Naive thymus-derived CD8-positive, alpha-beta T cell (primary cell): ENCODE data around the gene ERC2. TPM values are rescaled to one million over a fixed set of nuclear protein-coding genes. Genes with fewer than 3 reads are reported as not detected.
"Not testable (repeated sequence)": the region's sequence is repeated elsewhere in the genome, so short reads cannot be mapped to it uniquely, and the experiment has no call there.

Experiments used
- ATAC-seq, 2 donors: fragments of 150-1000 bp; cut with Tn5 transposase in 1 of 2; sonication (Bioruptor Pico), chemical (Tn5 transposase) in 1 of 2; 1 replicate in 1 of 2; 2 replicates in 1 of 2; pipeline ENCODE4 v1.10.0; 2021; ENCODE audit warnings: mild to moderate bottlenecking in 2 of 2, moderate library complexity in 2 of 2
- POLR2A ChIA-PET: fragments of 350-600 bp; sonication (Branson Sonifier 250); formaldehyde crosslinking; loops from one replicate; lab custom pipeline; 2021; ENCODE audit warnings: antibody characterized with exemption; lab: Charles Lee
- DNase-seq, 10 donors: peaks; one replicate each; pipeline versions ENCODE4 v3.0.0 to v3.0.0-alpha.2; 2020 to 2022
- H3K27ac Mint-ChIP-seq, 10 donors: one replicate each; pipeline ENCODE4 v1.8.0; 2020 to 2022; ENCODE audit warnings: mild to moderate bottlenecking in 10 of 10, mixed read lengths in 10 of 10, moderate library complexity in 4 of 10, inconsistent platforms in 1 of 10
- H3K27me3 Mint-ChIP-seq, 5 donors: one replicate each; pipeline ENCODE4 v1.8.0; 2021 to 2022; ENCODE audit warnings: mixed read lengths in 5 of 5
- H3K36me3 Mint-ChIP-seq, 3 donors: one replicate each; pipeline ENCODE4 v1.8.0; 2020 to 2022; ENCODE audit warnings: mixed read lengths in 3 of 3, mild to moderate bottlenecking in 2 of 3, inconsistent platforms in 1 of 3
- H3K4me1 Mint-ChIP-seq, 4 donors: one replicate each; pipeline ENCODE4 v1.8.0; 2021 to 2022; ENCODE audit warnings: mixed read lengths in 4 of 4
- H3K4me3 Mint-ChIP-seq, 10 donors: one replicate each; pipeline ENCODE4 v1.8.0; 2020 to 2022; ENCODE audit warnings: mild to moderate bottlenecking in 10 of 10, mixed read lengths in 10 of 10, moderate library complexity in 6 of 10, inconsistent platforms in 1 of 10
- H3K9me3 Mint-ChIP-seq, 9 donors: one replicate each; pipeline ENCODE4 v1.8.0; 2020 to 2022; ENCODE audit warnings: mixed read lengths in 9 of 9, mild to moderate bottlenecking in 3 of 9, inconsistent platforms in 1 of 9, moderate library complexity in 1 of 9
- polyA plus RNA-seq, 3 donors: library from polyadenylated mRNA; unstranded; fragments of 300-500 nt; fragmentation: Illumina TruSeq; gene quantifications; one replicate each; pipeline ENCODE4 v1.2.3, GENCODE V29; 2021
- total RNA-seq, 8 experiments: library from RNA in 2 of 8; stranded (reverse) in 2 of 8; gene quantifications; one replicate each; pipeline ENCODE4 v1.2.3 and lab custom pipeline; 2021 to 2026

ERC2 gene
- not detected for total RNA-seq
- polyA plus RNA-seq = under 1 TPM in 2 of 3 donors, not detected in 1; 0.05 to 0.29 TPM
- 0 to 0.49 (median 0.11) reads per million in 6 experiments for total RNA-seq (lab: John Stamatoyannopoulos, UW)

GRCh38 chr3:56468184-56469106 lies at the start of gene ERC2:
Gene ERC2 (minus strand): TSS chr3:56468467.
- ATAC-seq (no peak), DNase-seq (no peak)
- no peak within 1 kb of the TSS for H3K27ac Mint-ChIP-seq
- peaks cover 0 to 8% (median 0%) of the 10 kb centered on the region in 3 donors for H3K36me3 Mint-ChIP-seq
- POLR2A ChIA-PET = no interaction called here
- peaks cover 0 to 5% (median 0%) of the 10 kb centered on the region in 9 donors for H3K9me3 Mint-ChIP-seq
- peak within 1 kb of the TSS; percentile 30 to 79 (median 72) for H3K4me3 Mint-ChIP-seq
- H3K4me1 Mint-ChIP-seq = peaks cover 0 to 13% (median 6%) of the 10 kb centered on the region in 4 donors
- H3K27me3 Mint-ChIP-seq = peaks cover 34 to 83% (median 65%) of the 10 kb centered on the region in 5 donors

- DNase-seq = no peak
- Mint-ChIP-seq H3K36me3 (peaks cover 0 to 7% (median 2%) of the 10 kb centered on the region in 3 donors), H3K27ac (no peak overlapping the region), H3K9me3 (peaks cover 0 to 8% (median 0%) of the 10 kb centered on the region in 9 donors), H3K4me3 (no peak overlapping the region), H3K4me1 (no peaks in the 10 kb centered on the region), H3K27me3 (peaks cover 15 to 47% (median 23%) of the 10 kb centered on the region in 5 donors)
- POLR2A ChIA-PET = interaction anchor here (0.7 kb wide), 1 partner anchor 707 kb away, joined by 7 read pairs; no protein-coding TSS in a partner anchor
- ATAC-seq = no peak
These were observed 34.5 kb upstream of the ERC2 start for GRCh38 chr3:56502738-56503137.

- POLR2A ChIA-PET, H3K27ac Mint-ChIP-seq, H3K4me1 Mint-ChIP-seq, DNase-seq, ATAC-seq, H3K4me3 Mint-ChIP-seq: not testable (repeated sequence)
- Mint-ChIP-seq H3K27me3 (peaks cover 5 to 46% (median 14%) of the 10 kb centered on the region in 5 donors), H3K36me3 (peaks cover 0 to 21% (median 4%) of the 10 kb centered on the region in 3 donors), H3K9me3 (peaks cover 0 to 14% (median 3%) of the 10 kb centered on the region in 9 donors)
These were observed 28.1 kb upstream of the ERC2 start for GRCh38 chr3:56496376-56496775.

GRCh38 chr3:56494679-56495322 lies 26.5 kb upstream of the ERC2 start:
- Mint-ChIP-seq H3K4me3 (no peak overlapping the region), H3K27me3 (peaks cover 6 to 56% (median 18%) of the 10 kb centered on the region in 5 donors), H3K36me3 (peaks cover 0 to 21% (median 4%) of the 10 kb centered on the region in 3 donors), H3K27ac (no peak overlapping the region), H3K9me3 (peaks cover 0 to 17% (median 3%) of the 10 kb centered on the region in 9 donors), H3K4me1 (no peaks in the 10 kb centered on the region)
- POLR2A ChIA-PET = no interaction called here
- ATAC-seq = peak; percentile 90 to 96
- DNase-seq = peak; percentile 47 to 86 (median 74)

GRCh38 chr3:56491566-56491965 lies 23.3 kb upstream of the ERC2 start:
- H3K4me3 Mint-ChIP-seq = no peak overlapping the region
- H3K4me1 Mint-ChIP-seq = no peaks in the 10 kb centered on the region
- H3K36me3 Mint-ChIP-seq = peaks cover 0 to 17% (median 2%) of the 10 kb centered on the region in 3 donors
- H3K27me3 Mint-ChIP-seq = peaks cover 8 to 58% (median 18%) of the 10 kb centered on the region in 5 donors
- POLR2A ChIA-PET = no interaction called here
- peak overlapping the region in 1 of 10 donors; percentile 49 for H3K27ac Mint-ChIP-seq
- H3K9me3 Mint-ChIP-seq = peaks cover 0 to 13% (median 0%) of the 10 kb centered on the region in 9 donors
- DNase-seq (no peak), ATAC-seq (no peak)

- POLR2A ChIA-PET = no interaction called here
- H3K36me3 Mint-ChIP-seq = peaks cover 0 to 17% (median 2%) of the 10 kb centered on the region in 3 donors
- peaks cover 6 to 52% (median 17%) of the 10 kb centered on the region in 5 donors for H3K27me3 Mint-ChIP-seq
- ATAC-seq (no peak), DNase-seq (no peak)
- no peak overlapping the region for H3K4me3 Mint-ChIP-seq
- no peaks in the 10 kb centered on the region for H3K4me1 Mint-ChIP-seq
- no peak overlapping the region for H3K27ac Mint-ChIP-seq
- H3K9me3 Mint-ChIP-seq = peaks cover 0 to 13% (median 0%) of the 10 kb centered on the region in 9 donors
These were observed 20.7 kb upstream of the ERC2 start for GRCh38 chr3:56488812-56489600.

GRCh38 chr3:56484525-56485032 lies 16.3 kb upstream of the ERC2 start:
- Mint-ChIP-seq H3K4me1 (no peaks in the 10 kb centered on the region), H3K36me3 (no peaks in the 10 kb centered on the region), H3K27ac (no peak overlapping the region), H3K27me3 (peaks cover 12 to 58% (median 21%) of the 10 kb centered on the region in 5 donors), H3K9me3 (peaks cover 0 to 4% (median 0%) of the 10 kb centered on the region in 9 donors), H3K4me3 (no peak overlapping the region)
- POLR2A ChIA-PET = no interaction called here
- DNase-seq (no peak), ATAC-seq (no peak)

GRCh38 chr3:56484122-56484521 lies 15.9 kb upstream of the ERC2 start:
- Mint-ChIP-seq H3K27me3 (peaks cover 12 to 53% (median 21%) of the 10 kb centered on the region in 5 donors), H3K27ac (no peak overlapping the region), H3K4me3 (no peak overlapping the region), H3K4me1 (no peaks in the 10 kb centered on the region), H3K36me3 (no peaks in the 10 kb centered on the region), H3K9me3 (peaks cover 0 to 4% (median 0%) of the 10 kb centered on the region in 9 donors)
- POLR2A ChIA-PET = no interaction called here
- ATAC-seq = no peak
- no peak for DNase-seq

- Mint-ChIP-seq H3K4me3 (no peak overlapping the region), H3K27ac (no peak overlapping the region), H3K27me3 (peaks cover 18 to 61% (median 27%) of the 10 kb centered on the region in 5 donors), H3K4me1 (no peaks in the 10 kb centered on the region), H3K36me3 (no peaks in the 10 kb centered on the region), H3K9me3 (peaks cover 0 to 4% (median 0%) of the 10 kb centered on the region in 9 donors)
- POLR2A ChIA-PET = no interaction called here
- DNase-seq (no peak), ATAC-seq (no peak)
These were observed 9.4 kb upstream of the ERC2 start for GRCh38 chr3:56477646-56478045.

GRCh38 chr3:56476771-56477170 lies 8.5 kb upstream of the ERC2 start:
- Mint-ChIP-seq H3K4me3 (no peak overlapping the region), H3K9me3 (peaks cover 0 to 4% (median 0%) of the 10 kb centered on the region in 9 donors), H3K27me3 (peaks cover 24 to 61% (median 31%) of the 10 kb centered on the region in 5 donors), H3K36me3 (no peaks in the 10 kb centered on the region), H3K27ac (no peak overlapping the region), H3K4me1 (no peaks in the 10 kb centered on the region)
- ATAC-seq = no peak
- no peak for DNase-seq
- POLR2A ChIA-PET = no interaction called here

GRCh38 chr3:56471771-56472170 lies 3.5 kb upstream of the ERC2 start:
- Mint-ChIP-seq H3K4me1 (peaks cover 0 to 12% (median 6%) of the 10 kb centered on the region in 4 donors), H3K4me3 (no peak overlapping the region), H3K27ac (no peak overlapping the region), H3K27me3 (peaks cover 41 to 79% (median 47%) of the 10 kb centered on the region in 5 donors), H3K9me3 (peaks cover 0 to under 1% (median 0%) of the 10 kb centered on the region in 9 donors), H3K36me3 (peaks cover 0 to 8% (median 0%) of the 10 kb centered on the region in 3 donors)
- DNase-seq = no peak
- POLR2A ChIA-PET = no interaction called here
- ATAC-seq = no peak

GRCh38 chr3:56469141-56469540 lies 874 bp upstream of the ERC2 start:
- DNase-seq (no peak), ATAC-seq (no peak)
- Mint-ChIP-seq H3K27ac (no peak overlapping the region), H3K4me3 (peak overlapping the region in 9 of 10 donors; percentile 9 to 58 (median 36)), H3K27me3 (peaks cover 37 to 83% (median 64%) of the 10 kb centered on the region in 5 donors), H3K4me1 (peaks cover 0 to 13% (median 6%) of the 10 kb centered on the region in 4 donors), H3K36me3 (peaks cover 0 to 8% (median 0%) of the 10 kb centered on the region in 3 donors), H3K9me3 (peaks cover 0 to 5% (median 0%) of the 10 kb centered on the region in 9 donors)
- POLR2A ChIA-PET = no interaction called here
